Bronchial epithelial cell (primary cell): ENCODE data around the gene GASK1B. TPM values are rescaled to one million over a fixed set of nuclear protein-coding genes. Genes with fewer than 3 reads are reported as not detected.

Source experiments
- DNase-seq: peaks from one replicate; pipeline ENCODE4 v3.0.0-alpha.2; 2010; ENCODE audit warnings: low read depth
- FAIRE-seq: peaks from 2 replicates; lab custom pipeline; 2011; peaks lifted over from hg19 to GRCh38; lab: Jason Lieb, UNC
- H3K27me3 ChIP-seq: 2 replicates; pipeline ENCODE4 v1.5.1; 2011; ENCODE audit warnings: low read length; ENCODE audit not compliant: control insufficient read depth, insufficient read depth
- H3K36me3 ChIP-seq: 2 replicates; pipeline ENCODE4 v1.5.1; 2011; ENCODE audit warnings: low read length; ENCODE audit not compliant: control insufficient read depth, insufficient read depth
- H3K4me3 ChIP-seq: 2 replicates; pipeline ENCODE4 v1.5.1; 2011; ENCODE audit warnings: mild to moderate bottlenecking, low read depth, low read length, control low read depth
- CTCF ChIP-seq: IDR thresholded peaks from 2 replicates; pipeline ENCODE4 v1.5.1; 2011; ENCODE audit warnings: mild to moderate bottlenecking, moderate library complexity, low read length, control low read depth, inconsistent platforms; ENCODE audit not compliant: insufficient read depth, severe bottlenecking
- total RNA-seq: library from RNA; depleted of rRNA; stranded (reverse); fragments of >200 nt; gene quantifications from 2 replicates; pipeline ENCODE4 v1.2.1, GENCODE V29; 2014

Gene GASK1B
- total RNA-seq, 1 donor from 2014 or later, result 2.1 TPM

DNA sequence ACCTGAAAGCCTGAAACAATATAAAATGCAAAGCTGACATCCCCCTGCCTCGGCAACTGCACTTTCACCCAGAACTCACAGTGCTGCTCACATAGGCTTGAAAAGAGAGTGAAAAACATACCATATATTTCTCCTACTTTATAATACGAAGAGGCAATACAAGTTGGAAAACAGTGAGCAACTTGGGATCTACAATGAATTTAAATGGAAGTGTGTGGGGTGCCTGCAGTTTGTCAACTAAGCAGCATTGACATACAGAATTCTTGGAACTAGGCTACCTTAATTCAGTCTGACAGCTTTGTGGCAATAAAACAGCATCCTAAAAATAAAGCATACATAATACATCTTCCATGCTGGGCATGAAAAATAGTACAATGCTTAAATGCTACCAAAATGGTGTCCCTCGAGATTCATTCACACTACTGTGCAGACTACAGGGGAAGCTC, 8.0 kb downstream of the GASK1B start:
- FAIRE-seq (no peak), DNase-seq (no peak)
- no peak overlapping the region for H3K4me3 ChIP-seq
- H3K36me3 ChIP-seq, result no peaks in the 10 kb centered on the region
- H3K27me3 ChIP-seq, result no peaks in the 10 kb centered on the region
- no peak for TF ChIP-seq CTCF

GRCh38 chr4:158163941-158164767, 8.7 kb downstream of the GASK1B start:
- DNase-seq (no peak), FAIRE-seq (no peak)
- Histone ChIP-seq H3K4me3 (no peak overlapping the region), H3K27me3 (no peaks in the 10 kb centered on the region), H3K36me3 (no peaks in the 10 kb centered on the region)
- TF ChIP-seq CTCF, result no peak

- no peak for TF ChIP-seq CTCF
- FAIRE-seq, result no peak
- H3K4me3 ChIP-seq, result no peak overlapping the region
- H3K36me3 ChIP-seq, result no peaks in the 10 kb centered on the region
- DNase-seq, result no peak
- no peaks in the 10 kb centered on the region for H3K27me3 ChIP-seq
These were observed 10.2 kb downstream of the GASK1B start for GRCh38 chr4:158162631-158163030.

DNA sequence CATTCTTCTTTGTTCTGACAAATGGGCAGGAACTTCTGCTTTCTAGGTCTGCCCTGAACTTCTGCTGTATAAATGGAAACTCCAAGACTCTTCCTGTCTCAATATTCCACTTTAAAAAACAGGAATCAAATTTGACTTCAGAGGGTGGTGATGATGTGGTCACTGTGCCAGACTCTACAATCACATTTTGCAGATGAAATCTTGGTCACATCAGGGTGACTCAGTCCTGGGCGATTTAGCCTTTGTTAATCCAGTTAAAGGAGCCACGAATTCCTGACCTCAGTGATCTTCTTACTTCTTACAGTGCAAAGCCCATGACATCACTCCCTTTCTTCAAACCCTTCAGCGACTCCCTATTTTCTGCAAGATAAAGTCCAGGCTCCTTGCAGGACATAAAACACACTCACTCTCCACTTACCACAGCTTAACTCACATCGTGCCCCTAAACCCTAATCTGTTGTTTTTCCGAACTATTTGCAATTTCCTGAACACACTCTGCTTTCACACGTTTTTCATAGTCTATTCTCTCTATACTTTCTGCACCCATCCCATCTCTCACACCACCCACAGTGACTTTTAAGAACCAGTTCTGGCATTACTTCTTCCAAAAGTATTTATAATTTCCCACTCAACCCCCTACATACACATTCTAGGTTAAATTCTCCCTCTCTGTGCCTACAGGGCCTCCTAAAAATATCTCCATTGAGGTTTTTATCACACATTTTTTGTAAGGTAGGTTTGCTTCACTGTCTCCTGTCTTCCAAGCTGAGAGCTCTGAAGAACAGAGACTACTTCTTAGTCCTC, 11.1 kb downstream of the GASK1B start:
- Histone ChIP-seq H3K4me3 (no peak overlapping the region), H3K36me3 (no peaks in the 10 kb centered on the region), H3K27me3 (no peaks in the 10 kb centered on the region)
- TF ChIP-seq CTCF, result no peak
- FAIRE-seq (no peak), DNase-seq (peak; percentile 45)

DNA sequence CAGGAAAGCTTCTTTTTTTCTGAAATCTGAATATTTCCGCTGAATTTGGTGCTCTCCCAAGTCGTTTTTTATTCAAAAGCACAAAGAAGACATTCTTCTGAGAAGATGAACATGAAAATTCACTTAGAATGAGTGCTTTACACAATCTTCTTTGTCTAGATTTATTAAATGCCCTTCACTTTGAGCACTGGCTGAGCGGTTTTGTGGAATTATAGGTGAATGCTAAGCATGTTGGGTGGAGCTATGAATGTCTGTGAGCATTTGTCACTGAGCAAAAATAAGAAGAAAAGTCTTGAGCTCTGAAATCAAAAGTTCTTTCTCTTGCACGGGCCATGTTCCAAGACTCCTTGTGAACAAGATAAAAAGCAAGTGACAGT, 13.1 kb downstream of the GASK1B start:
- FAIRE-seq, result no peak
- Histone ChIP-seq H3K4me3 (no peak overlapping the region), H3K27me3 (no peaks in the 10 kb centered on the region)

More for the DNA sequence above, 13.1 kb downstream of the GASK1B start:
- no peaks in the 10 kb centered on the region for H3K36me3 ChIP-seq
- TF ChIP-seq CTCF, result no peak
- DNase-seq, result no peak
